H1 (cell line): ENCODE results near the gene CAPS.

Source experiments
- CEBPB ChIP-seq: IDR thresholded peaks from 2 replicates; pipeline ENCODE4 v1.6.1; 2012; ENCODE audit warnings: low read depth, low read length
- FOSL1 ChIP-seq: IDR thresholded peaks from 2 replicates; pipeline ENCODE4 v1.6.1; 2011; ENCODE audit warnings: mild to moderate bottlenecking, low read depth, low read length, moderate library complexity; ENCODE audit not compliant: insufficient read depth
- GABPA ChIP-seq: IDR thresholded peaks from 2 replicates; pipeline ENCODE4 v1.6.1; 2011; ENCODE audit warnings: mild to moderate bottlenecking, low read length, moderate library complexity, borderline replicate concordance; ENCODE audit not compliant: insufficient read depth
- JUN ChIP-seq: IDR thresholded peaks from 2 replicates; pipeline ENCODE4 v1.6.1; 2011; ENCODE audit warnings: low read depth, mild to moderate bottlenecking, improper control_type of control experiment, low read length
- JUND ChIP-seq: IDR thresholded peaks from 2 replicates; pipeline ENCODE4 v1.6.1; 2011; ENCODE audit warnings: mild to moderate bottlenecking, improper control_type of control experiment, low read length
- POLR2A ChIP-seq, 2 experiments: IDR thresholded peaks; 1 replicate in 1 of 2; 2 replicates in 1 of 2; pipeline ENCODE4 v1.6.1; 2011; ENCODE audit warnings: low read depth in 2 of 2, low read length in 2 of 2, mild to moderate bottlenecking in 2 of 2; ENCODE audit errors: control extremely low read depth in 1 of 2
- RFX5 ChIP-seq: IDR thresholded peaks from 2 replicates; pipeline ENCODE4 v1.6.1; 2011; ENCODE audit warnings: low read depth, low read length, improper control_type of control experiment, borderline replicate concordance
- RXRA ChIP-seq: IDR thresholded peaks from 2 replicates; pipeline ENCODE4 v1.6.1; 2011; ENCODE audit warnings: low read depth, mild to moderate bottlenecking, low read length, moderate library complexity; ENCODE audit not compliant: insufficient read depth
- TBP ChIP-seq: IDR thresholded peaks from 2 replicates; pipeline ENCODE4 v1.6.1; 2011; ENCODE audit warnings: low read depth, low read length, improper control_type of control experiment
- TCF12 ChIP-seq: IDR thresholded peaks from 2 replicates; pipeline ENCODE4 v1.6.1; 2011; ENCODE audit warnings: low read depth, mild to moderate bottlenecking, low read length
- YY1 ChIP-seq: IDR thresholded peaks from 2 replicates; pipeline ENCODE4 v1.6.1; 2011; ENCODE audit warnings: low read depth, mild to moderate bottlenecking, low read length
- TF ChIP-seq, protein P1 (sequence below), 3 experiments: IDR thresholded peaks; 1 replicate in 2 of 3; 2 replicates in 1 of 3; pipeline versions ENCODE4 v1.5.1 to v1.6.1; 2011; ENCODE audit warnings: low read length in 3 of 3, mild to moderate bottlenecking in 3 of 3, inconsistent platforms in 2 of 3, low read depth in 1 of 3, moderate library complexity in 1 of 3; ENCODE audit not compliant: insufficient read depth in 1 of 3; ENCODE audit errors: control extremely low read depth in 1 of 3
- TF ChIP-seq, protein P2 (sequence below): IDR thresholded peaks from 2 replicates; pipeline ENCODE4 v1.6.1; 2012; ENCODE audit warnings: inconsistent platforms
- TF ChIP-seq, protein P3 (sequence below): IDR thresholded peaks from 2 replicates; pipeline ENCODE4 v1.6.1; 2012; ENCODE audit warnings: inconsistent platforms

DNA sequence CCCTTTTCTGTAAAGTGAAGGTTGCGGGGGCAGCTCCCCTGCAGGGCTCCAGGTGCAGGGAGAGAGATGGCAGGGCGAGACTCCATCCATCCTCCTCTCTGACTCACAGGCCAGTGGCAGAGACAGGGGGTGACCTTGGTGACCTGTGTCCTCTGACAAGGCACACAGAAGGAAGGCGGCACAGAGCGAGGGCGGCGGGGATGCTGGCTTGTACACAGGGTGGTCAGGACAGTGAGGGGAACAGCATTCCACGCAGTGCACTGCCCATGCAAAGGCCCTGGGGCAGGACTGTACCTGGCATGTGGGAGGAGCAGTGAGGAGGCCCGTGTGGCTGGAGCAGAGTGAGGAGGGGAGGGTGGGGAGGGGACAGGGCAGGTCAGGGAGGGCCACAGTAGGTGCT lies 18.2 kb upstream of the CAPS start:
- no peak for TF ChIP-seq RXRA
- TF ChIP-seq, protein P1, sequence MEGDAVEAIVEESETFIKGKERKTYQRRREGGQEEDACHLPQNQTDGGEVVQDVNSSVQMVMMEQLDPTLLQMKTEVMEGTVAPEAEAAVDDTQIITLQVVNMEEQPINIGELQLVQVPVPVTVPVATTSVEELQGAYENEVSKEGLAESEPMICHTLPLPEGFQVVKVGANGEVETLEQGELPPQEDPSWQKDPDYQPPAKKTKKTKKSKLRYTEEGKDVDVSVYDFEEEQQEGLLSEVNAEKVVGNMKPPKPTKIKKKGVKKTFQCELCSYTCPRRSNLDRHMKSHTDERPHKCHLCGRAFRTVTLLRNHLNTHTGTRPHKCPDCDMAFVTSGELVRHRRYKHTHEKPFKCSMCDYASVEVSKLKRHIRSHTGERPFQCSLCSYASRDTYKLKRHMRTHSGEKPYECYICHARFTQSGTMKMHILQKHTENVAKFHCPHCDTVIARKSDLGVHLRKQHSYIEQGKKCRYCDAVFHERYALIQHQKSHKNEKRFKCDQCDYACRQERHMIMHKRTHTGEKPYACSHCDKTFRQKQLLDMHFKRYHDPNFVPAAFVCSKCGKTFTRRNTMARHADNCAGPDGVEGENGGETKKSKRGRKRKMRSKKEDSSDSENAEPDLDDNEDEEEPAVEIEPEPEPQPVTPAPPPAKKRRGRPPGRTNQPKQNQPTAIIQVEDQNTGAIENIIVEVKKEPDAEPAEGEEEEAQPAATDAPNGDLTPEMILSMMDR (IDR thresholded peaks at IDR 0.05; ENCODE audit: control extremely low read depth in 1 of 3, insufficient read depth in 1 of 3, low read depth in 1 of 3, low read length in 3 of 3), result no peak
- no peak for TF ChIP-seq RFX5
- TF ChIP-seq JUND, result no peak
- TF ChIP-seq FOSL1, result no peak
- TF ChIP-seq CEBPB, result no peak
- TF ChIP-seq JUN, result no peak
- TF ChIP-seq, protein P2, sequence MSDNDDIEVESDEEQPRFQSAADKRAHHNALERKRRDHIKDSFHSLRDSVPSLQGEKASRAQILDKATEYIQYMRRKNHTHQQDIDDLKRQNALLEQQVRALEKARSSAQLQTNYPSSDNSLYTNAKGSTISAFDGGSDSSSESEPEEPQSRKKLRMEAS, result no peak
- TF ChIP-seq TBP, result no peak
- TF ChIP-seq POLR2A (IDR thresholded peaks at IDR 0.05; ENCODE audit: control extremely low read depth in 1 of 2, low read depth in 2 of 2, low read length in 2 of 2), result no peak
- TF ChIP-seq, protein P3, sequence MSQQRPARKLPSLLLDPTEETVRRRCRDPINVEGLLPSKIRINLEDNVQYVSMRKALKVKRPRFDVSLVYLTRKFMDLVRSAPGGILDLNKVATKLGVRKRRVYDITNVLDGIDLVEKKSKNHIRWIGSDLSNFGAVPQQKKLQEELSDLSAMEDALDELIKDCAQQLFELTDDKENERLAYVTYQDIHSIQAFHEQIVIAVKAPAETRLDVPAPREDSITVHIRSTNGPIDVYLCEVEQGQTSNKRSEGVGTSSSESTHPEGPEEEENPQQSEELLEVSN, result no peak
- TF ChIP-seq TCF12, result no peak
- no peak for TF ChIP-seq YY1
- no peak for TF ChIP-seq GABPA
